Neural cell (in vitro differentiated cells): ENCODE data around the gene TAF1C.

Experiments used
- CTCF ChIP-seq: fragments of 450-650 bp; IDR thresholded peaks from 2 replicates; pipeline ENCODE4 v1.5.1; 2014; ENCODE audit warnings: antibody characterized with exemption, mild to moderate bottlenecking, moderate library complexity; ENCODE audit not compliant: poor library complexity, severe bottlenecking
- EP300 ChIP-seq: fragments of 450-650 bp; conservative IDR thresholded peaks from 2 replicates; pipeline ENCODE4 v1.6.1; 2014; ENCODE audit warnings: antibody characterized with exemption, mild to moderate bottlenecking, moderate library complexity; ENCODE audit not compliant: poor library complexity, severe bottlenecking
- EZH2 ChIP-seq: fragments of 200-600, 300-800 bp; shearing (Covaris generic), sonication (generic); IDR thresholded peaks from 2 replicates; pipeline ENCODE4 v1.6.1; 2014; ENCODE audit warnings: antibody characterized with exemption, low read length, borderline replicate concordance, mild to moderate bottlenecking; ENCODE audit not compliant: insufficient read depth, poor library complexity, severe bottlenecking
- MXI1 ChIP-seq: fragments of 450-650 bp; conservative IDR thresholded peaks from 2 replicates; pipeline ENCODE4 v1.6.1; 2014; ENCODE audit warnings: antibody characterized with exemption, mild to moderate bottlenecking; ENCODE audit not compliant: poor library complexity, severe bottlenecking
- POLR2AphosphoS5 ChIP-seq: IDR thresholded peaks from 2 replicates; pipeline ENCODE4 v1.6.1; 2012
- REST ChIP-seq: IDR thresholded peaks from 2 replicates; pipeline ENCODE4 v1.6.1; 2012; ENCODE audit warnings: borderline replicate concordance
- TAF1 ChIP-seq: IDR thresholded peaks from 2 replicates; pipeline ENCODE4 v1.6.1; 2012; ENCODE audit warnings: low read depth

DNA sequence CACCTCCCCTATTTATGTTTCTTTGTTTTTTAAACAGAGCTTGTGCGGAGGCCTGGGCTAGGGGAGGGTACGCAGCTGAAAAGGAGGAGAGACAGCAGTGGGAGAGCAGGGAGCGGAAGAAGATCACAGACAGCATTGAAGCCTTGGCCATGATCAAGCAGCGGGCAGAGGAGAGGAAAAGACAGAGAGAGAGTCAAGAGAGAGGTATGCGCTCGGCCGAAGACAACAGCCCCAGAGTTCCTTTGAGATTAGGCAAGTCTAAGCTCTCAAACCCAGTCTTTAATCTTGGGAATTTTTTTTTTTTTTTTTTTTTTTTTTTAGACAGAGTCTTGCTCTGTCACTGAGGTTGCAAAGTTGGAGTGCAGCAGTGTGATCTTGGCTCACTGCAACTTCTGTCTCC, 21.1 kb downstream of the TAF1C start:
- TF ChIP-seq POLR2AphosphoS5 (no peak), EZH2 (no peak), REST (no peak), CTCF (no peak), MXI1 (no peak), EP300 (no peak), TAF1 (no peak)
